Kidney (tissue), 14 donors: Measurements from ENCODE around the gene SLC4A4. TPM values are rescaled to one million over a fixed set of nuclear protein-coding genes. Genes with fewer than 3 reads are reported as not detected.
A peak's percentile ranks its signal among the peaks of the same experiment; 100 is the strongest.

Experiments used
- DNase-seq, 5 donors: peaks; one replicate each; pipeline ENCODE4 v3.0.0-alpha.2; 2013 to 2020
- FAIRE-seq: peaks from 2 replicates; lab custom pipeline; 2012; peaks lifted over from hg19 to GRCh38; lab: Jason Lieb, UNC
- H3K27ac ChIP-seq, 2 donors: one replicate each; pipeline ENCODE4 v1.7.0; 2013; ENCODE audit warnings: low read depth in 2 of 2, low read length in 2 of 2, inconsistent platforms in 1 of 2
- H3K27me3 ChIP-seq: one replicate; pipeline ENCODE4 v1.7.1; 2013; ENCODE audit warnings: low read length, inconsistent platforms; ENCODE audit not compliant: control insufficient read depth, insufficient read depth
- H3K36me3 ChIP-seq, 3 donors: one replicate each; pipeline versions ENCODE4 v1.7.0 to v1.7.1; 2013; ENCODE audit warnings: low read length in 3 of 3, control low read depth in 1 of 3, inconsistent platforms in 1 of 3; ENCODE audit not compliant: insufficient read depth in 3 of 3, control insufficient read depth in 2 of 3
- H3K4me1 ChIP-seq, 3 donors: one replicate each; pipeline versions ENCODE4 v1.7.0 to v1.7.1; 2013; ENCODE audit warnings: low read length in 3 of 3, inconsistent platforms in 1 of 3, low read depth in 1 of 3; ENCODE audit not compliant: control insufficient read depth in 2 of 3, insufficient read depth in 2 of 3
- H3K4me3 ChIP-seq, 3 donors: one replicate each; pipeline versions ENCODE4 v1.7.0 to v1.8.1; 2013; ENCODE audit warnings: low read length in 3 of 3, control low read depth in 1 of 3, inconsistent platforms in 1 of 3
- H3K9ac ChIP-seq, 3 donors: one replicate each; pipeline versions ENCODE4 v1.7.0 to v1.7.1; 2013; ENCODE audit warnings: low read length in 3 of 3, control low read depth in 1 of 3, inconsistent platforms in 1 of 3
- H3K9me3 ChIP-seq, 3 donors: one replicate each; pipeline versions ENCODE4 v1.7.0 to v1.7.1; 2013; ENCODE audit warnings: low read length in 3 of 3, control low read depth in 1 of 3, inconsistent platforms in 1 of 3; ENCODE audit not compliant: control insufficient read depth in 2 of 3, insufficient read depth in 1 of 3
- CTCF ChIP-seq: IDR thresholded peaks from 3 replicates; pipeline ENCODE4 v1.5.1; 2012; ENCODE audit warnings: mild to moderate bottlenecking, moderate library complexity, borderline replicate concordance; ENCODE audit not compliant: insufficient read depth; ENCODE audit errors: extremely low read depth
- intact Hi-C: fragments of 100-400 bp; cut with DNase I; formaldehyde crosslinking; loops from one replicate; pipeline ENCODE4 v1.11.1; 2022
- polyA plus RNA-seq: library from polyadenylated mRNA; stranded (reverse); fragments of 350-450 nt; fragmentation: Illumina TruSeq; extraction: RNeasy Lipid Tissue Mini Kit (QIAGEN cat#74804); gene quantifications from one replicate; pipeline ENCODE4 v1.2.3, GENCODE V29; 2014; ENCODE audit warnings: low read depth, low replicate concordance; ENCODE audit not compliant: insufficient read depth
- total RNA-seq: library from RNA; stranded (reverse); fragmentation: NEBNext Ultra II Directional; extraction: Animal tissue kit (Norgen Biotek cat#: 25700); gene quantifications from one replicate; pipeline ENCODE4 v1.2.1, GENCODE V29; 2021
- donor health status: control.
- donor health status: control.
- donor health status: control.
- donor health status: control.
- donor health status: control.
- donor health status: DM: yes; HTN: yes; CAD: no.
- donor health status: Normal renal cell carcinoma (clear cell type).

SLC4A4 gene
- total and polyA plus RNA-seq, 2 donors from 2014 or later = 37.1 to 56.5 TPM

- TF ChIP-seq CTCF = no peak
- no peaks in the 10 kb centered on the region for H3K36me3 ChIP-seq
- no peaks in the 10 kb centered on the region for H3K9me3 ChIP-seq
- no peak overlapping the region for H3K9ac ChIP-seq
- no peak overlapping the region for H3K4me3 ChIP-seq
- H3K4me1 ChIP-seq = no peaks in the 10 kb centered on the region
- DNase-seq = no peak
- no peak for FAIRE-seq
- no peaks in the 10 kb centered on the region for H3K27me3 ChIP-seq
- intact Hi-C loops = no loop called here
- H3K27ac ChIP-seq = no peak overlapping the region
Observed at GRCh38 chr4:71430609-71431008, 91.8 kb downstream of the SLC4A4 start.

GRCh38 chr4:71440612-71441011 is 101.8 kb downstream of the SLC4A4 start:
- no peaks in the 10 kb centered on the region for H3K27me3 ChIP-seq
- H3K9ac ChIP-seq = no peak overlapping the region
- intact Hi-C loops = no loop called here
- FAIRE-seq = no peak
- TF ChIP-seq CTCF = no peak
- peaks cover 0 to 6% (median 4%) of the 10 kb centered on the region in 3 donors for H3K4me1 ChIP-seq
- no peak overlapping the region for H3K27ac ChIP-seq
- no peak overlapping the region for H3K4me3 ChIP-seq
- H3K9me3 ChIP-seq = no peaks in the 10 kb centered on the region
- DNase-seq = no peak
- peaks cover 0 to 4% (median 0%) of the 10 kb centered on the region in 3 donors for H3K36me3 ChIP-seq

GRCh38 chr4:71441186-71442169 is 102.7 kb downstream of the SLC4A4 start:
- Histone ChIP-seq H3K4me3 (no peak overlapping the region), H3K9me3 (no peaks in the 10 kb centered on the region), H3K9ac (no peak overlapping the region), H3K27me3 (no peaks in the 10 kb centered on the region), H3K27ac (no peak overlapping the region), H3K36me3 (peaks cover 0 to 4% (median 0%) of the 10 kb centered on the region in 3 donors), H3K4me1 (peaks cover 0 to 6% (median 4%) of the 10 kb centered on the region in 3 donors)
- intact Hi-C loops = no loop called here
- peak; percentile 73 for FAIRE-seq
- TF ChIP-seq CTCF = no peak
- DNase-seq = peak in 1 of 5 donors; percentile 30
